ENCODE measurements around the gene HNRNPU.

DNA sequence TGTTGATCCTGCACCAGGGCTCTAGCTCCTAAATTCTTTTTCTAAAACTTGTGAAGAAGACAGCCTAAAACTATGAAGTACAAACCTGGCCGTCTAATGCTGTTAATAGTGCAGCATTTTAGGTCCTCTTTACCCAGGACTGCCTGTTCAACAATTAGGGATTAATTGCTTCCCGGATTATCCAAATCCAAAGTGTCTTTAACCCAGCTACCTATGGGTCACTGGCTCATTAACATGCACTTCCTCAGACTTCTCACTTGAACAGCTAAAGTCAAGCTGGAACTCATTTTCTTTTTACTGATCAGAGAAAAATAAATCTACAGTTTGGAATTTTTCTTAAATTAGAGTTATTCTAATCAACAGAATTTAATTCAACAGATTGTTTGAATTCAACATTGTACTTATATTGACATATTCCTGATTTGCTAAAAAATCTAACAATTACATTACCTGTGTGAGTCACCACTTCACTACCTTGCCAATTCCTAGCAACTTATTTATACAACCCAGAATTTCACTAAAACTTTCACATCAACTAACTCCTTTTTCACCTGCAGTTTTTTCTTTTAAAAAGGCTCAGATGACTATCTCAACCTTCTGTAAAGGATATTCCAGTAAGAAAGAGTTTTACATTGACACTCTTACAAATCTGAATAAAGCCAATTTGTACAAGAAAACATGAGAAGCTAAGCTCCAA is 3.3 kb downstream of the HNRNPU start:
- TF ChIP-seq, protein P1, sequence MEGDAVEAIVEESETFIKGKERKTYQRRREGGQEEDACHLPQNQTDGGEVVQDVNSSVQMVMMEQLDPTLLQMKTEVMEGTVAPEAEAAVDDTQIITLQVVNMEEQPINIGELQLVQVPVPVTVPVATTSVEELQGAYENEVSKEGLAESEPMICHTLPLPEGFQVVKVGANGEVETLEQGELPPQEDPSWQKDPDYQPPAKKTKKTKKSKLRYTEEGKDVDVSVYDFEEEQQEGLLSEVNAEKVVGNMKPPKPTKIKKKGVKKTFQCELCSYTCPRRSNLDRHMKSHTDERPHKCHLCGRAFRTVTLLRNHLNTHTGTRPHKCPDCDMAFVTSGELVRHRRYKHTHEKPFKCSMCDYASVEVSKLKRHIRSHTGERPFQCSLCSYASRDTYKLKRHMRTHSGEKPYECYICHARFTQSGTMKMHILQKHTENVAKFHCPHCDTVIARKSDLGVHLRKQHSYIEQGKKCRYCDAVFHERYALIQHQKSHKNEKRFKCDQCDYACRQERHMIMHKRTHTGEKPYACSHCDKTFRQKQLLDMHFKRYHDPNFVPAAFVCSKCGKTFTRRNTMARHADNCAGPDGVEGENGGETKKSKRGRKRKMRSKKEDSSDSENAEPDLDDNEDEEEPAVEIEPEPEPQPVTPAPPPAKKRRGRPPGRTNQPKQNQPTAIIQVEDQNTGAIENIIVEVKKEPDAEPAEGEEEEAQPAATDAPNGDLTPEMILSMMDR (IDR thresholded peaks at IDR 0.05; ENCODE audit: low read depth, low read length, missing input control) = no peak
- no peak for TF ChIP-seq REST (IDR thresholded peaks at IDR 0.05)
- TF ChIP-seq FOXA1 (IDR thresholded peaks at IDR 0.05) = no peak
- no peak for TF ChIP-seq GABPA (IDR thresholded peaks at IDR 0.05 in 1 of 2, conservative IDR thresholded peaks at IDR 0.05 in 1 of 2)
- TF ChIP-seq RAD21 (IDR thresholded peaks at IDR 0.05) = no peak
- TF ChIP-seq SP1 (IDR thresholded peaks at IDR 0.05) = no peak
- TF ChIP-seq, protein P2, sequence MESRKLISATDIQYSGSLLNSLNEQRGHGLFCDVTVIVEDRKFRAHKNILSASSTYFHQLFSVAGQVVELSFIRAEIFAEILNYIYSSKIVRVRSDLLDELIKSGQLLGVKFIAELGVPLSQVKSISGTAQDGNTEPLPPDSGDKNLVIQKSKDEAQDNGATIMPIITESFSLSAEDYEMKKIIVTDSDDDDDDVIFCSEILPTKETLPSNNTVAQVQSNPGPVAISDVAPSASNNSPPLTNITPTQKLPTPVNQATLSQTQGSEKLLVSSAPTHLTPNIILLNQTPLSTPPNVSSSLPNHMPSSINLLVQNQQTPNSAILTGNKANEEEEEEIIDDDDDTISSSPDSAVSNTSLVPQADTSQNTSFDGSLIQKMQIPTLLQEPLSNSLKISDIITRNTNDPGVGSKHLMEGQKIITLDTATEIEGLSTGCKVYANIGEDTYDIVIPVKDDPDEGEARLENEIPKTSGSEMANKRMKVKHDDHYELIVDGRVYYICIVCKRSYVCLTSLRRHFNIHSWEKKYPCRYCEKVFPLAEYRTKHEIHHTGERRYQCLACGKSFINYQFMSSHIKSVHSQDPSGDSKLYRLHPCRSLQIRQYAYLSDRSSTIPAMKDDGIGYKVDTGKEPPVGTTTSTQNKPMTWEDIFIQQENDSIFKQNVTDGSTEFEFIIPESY (IDR thresholded peaks at IDR 0.05) = no peak
- TF ChIP-seq, protein P3, sequence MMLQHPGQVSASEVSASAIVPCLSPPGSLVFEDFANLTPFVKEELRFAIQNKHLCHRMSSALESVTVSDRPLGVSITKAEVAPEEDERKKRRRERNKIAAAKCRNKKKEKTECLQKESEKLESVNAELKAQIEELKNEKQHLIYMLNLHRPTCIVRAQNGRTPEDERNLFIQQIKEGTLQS (IDR thresholded peaks at IDR 0.05) = no peak
- TF ChIP-seq EGR1 (IDR thresholded peaks at IDR 0.05; ENCODE audit: low read depth in 2 of 2) = no peak
- TF ChIP-seq, protein P4, sequence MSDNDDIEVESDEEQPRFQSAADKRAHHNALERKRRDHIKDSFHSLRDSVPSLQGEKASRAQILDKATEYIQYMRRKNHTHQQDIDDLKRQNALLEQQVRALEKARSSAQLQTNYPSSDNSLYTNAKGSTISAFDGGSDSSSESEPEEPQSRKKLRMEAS (IDR thresholded peaks at IDR 0.05) = no peak

Measured in liver (tissue), 3 donors.